Measurements from ENCODE around the gene CALML5.
A peak's percentile ranks its signal among the peaks of the same experiment; 100 is the strongest.

Gene CALML5

DNA sequence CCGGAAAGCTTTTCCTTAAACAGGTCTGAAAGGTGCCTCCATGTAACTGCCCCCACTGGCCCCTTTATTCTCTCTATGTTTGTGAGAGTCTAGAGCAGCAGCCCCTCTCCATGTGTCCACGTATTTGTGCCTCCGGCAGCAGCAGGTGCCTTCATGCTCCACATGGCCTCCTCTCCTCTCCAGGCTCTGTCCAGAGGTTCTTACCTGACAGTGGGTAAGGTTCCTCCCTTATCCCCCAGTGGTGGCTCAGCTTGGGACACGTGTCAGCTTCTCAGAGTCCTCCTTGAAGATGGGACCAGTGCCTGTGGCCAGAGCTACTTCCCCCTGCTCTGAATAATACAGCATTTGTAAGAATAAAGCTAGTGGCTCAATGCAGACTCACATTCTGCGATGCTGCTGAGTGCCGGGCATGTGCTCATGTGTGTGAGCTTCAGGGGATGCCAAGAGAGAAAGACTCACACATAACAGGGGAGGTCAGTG, 33.3 kb upstream of the CALML5 start:
- no peak for DNase-seq

DNA sequence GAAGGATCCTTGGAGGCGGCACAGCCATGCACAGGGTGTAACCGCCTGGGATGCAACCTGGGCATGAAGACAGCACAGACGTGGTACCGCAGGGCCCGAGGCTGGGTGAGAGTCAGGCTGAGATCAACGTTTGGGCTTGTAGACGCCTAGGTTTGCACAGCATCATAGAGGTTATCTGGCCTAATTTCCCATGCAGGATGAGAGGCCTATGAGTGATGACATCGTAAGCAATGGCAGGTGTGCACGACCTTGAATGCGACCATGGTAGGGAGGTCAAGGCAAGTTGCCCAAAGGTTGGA, 32.9 kb upstream of the CALML5 start:
- peak; percentile 31 for DNase-seq

DNA sequence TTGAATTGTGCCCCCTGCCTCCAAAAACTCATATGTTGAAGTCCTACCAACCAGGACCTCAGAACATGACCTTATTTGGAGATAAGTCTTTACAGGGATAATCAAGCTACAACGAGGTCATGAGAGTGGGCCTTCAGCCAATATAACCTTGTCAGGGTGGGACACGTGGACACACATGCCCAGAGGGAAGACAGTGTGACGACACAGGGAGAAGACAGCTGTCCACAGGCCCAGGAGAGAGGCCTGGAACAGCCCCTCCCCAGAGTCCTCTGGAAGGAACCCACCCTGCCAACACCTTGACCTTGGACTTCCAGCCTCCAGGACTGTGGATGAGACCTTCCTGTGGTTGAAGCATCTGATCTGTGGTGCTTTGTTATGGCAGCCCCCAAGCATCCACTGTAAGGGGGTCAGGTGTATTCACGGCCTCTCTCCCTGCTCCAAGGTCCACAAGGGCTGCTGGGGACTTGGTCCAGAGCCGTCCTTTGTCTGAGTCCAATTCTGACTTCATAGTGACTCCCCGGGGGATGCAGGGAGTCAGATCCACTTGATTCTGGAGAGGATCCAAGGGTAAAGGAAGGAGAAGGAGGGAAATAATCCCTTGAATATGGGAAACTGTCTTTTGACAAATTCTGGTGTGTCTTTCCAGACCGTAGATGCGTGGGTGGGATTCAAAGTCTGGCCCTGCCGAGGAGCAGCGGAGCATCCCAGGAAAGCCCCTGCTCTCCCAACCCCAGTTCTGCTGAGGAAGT, 32.4 kb upstream of the CALML5 start:
- DNase-seq, result peak; percentile 26

DNA sequence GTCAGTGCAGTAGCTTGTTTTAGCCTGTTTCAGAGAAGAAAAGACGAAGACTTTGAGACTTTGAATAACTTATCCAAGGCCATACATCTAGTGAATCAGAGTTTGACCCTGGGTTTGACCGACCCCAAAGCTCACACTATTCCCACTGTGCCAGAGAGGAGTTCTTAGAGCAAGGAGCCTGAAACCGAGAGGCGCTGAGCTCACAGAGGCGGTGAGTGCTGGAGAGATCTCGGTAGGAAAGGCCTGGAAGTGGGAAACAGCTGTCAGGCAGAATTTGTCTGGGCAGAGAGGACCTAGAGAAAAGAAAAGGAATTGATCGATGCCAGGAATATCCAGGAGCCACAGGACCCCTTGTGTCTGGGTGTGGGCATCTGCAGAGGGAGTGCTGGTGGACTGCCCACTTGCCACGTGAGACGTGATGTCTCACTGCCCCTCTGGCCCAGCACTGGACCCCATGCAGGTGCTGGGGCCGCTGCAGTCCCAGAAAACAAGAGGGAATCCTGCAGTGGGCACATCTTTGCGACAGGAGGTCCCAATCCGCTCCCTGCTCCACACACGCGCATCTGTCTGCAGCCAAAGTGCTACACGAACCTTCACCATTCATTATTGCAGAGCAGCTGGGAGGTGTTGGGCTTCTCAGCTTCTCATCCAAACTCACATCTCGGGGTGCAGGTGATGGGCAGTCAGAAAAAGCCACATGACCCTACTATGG, 31.6 kb upstream of the CALML5 start:
- DNase-seq, result no peak

DNA sequence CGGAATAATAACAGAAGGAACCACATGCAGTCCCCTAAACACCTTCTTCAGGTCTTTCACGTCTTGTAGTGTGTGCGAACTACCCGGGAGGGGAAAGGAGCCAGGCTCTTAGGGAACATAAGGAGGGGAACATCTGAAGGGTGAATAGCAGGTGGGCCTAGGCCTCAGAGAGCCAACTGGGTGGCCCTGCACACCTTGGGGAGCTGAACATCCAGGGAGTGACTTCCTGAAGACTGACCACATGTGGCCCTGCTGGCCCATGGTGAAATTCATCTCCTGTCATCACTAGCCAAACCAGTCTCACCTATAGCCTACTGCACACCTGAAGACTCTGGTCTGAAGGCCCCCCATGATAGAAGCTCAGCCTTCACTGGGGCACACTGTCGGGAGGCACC, 31.0 kb upstream of the CALML5 start:
- no peak for DNase-seq

DNA sequence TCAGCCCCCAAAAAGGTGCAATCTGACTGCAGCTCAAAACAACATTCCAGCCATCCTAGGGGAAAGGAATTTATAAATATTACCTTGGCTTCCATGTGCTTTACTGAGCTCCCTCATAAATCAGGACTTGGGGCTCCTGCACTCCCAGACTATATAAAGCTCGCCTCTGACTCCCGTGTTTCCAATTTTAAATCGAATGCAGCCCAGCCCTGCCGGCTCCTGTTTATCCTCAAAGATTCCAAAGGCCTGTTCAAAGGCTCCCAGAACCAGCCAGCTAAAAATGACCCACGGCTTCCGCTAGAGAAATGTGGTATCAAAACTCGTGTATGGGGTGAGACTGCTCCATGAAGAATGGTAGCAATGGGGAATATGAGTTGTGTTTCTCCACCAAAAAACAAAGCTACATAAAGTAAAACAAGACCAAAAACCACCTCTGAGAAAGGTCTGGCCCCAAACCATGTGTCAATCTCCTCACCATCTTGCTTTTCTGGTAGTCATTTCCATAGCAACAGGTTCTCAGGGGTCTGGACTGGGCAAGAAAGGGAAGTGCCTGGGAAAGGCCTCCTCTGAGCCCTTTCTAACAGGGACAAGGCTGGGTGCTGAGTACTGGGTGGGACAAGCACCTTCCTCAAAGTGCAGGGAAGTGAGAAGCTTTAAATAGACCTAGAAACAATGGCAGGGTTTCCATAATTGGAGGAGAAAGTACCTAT, 30.5 kb upstream of the CALML5 start:
- DNase-seq, result no peak

DNA sequence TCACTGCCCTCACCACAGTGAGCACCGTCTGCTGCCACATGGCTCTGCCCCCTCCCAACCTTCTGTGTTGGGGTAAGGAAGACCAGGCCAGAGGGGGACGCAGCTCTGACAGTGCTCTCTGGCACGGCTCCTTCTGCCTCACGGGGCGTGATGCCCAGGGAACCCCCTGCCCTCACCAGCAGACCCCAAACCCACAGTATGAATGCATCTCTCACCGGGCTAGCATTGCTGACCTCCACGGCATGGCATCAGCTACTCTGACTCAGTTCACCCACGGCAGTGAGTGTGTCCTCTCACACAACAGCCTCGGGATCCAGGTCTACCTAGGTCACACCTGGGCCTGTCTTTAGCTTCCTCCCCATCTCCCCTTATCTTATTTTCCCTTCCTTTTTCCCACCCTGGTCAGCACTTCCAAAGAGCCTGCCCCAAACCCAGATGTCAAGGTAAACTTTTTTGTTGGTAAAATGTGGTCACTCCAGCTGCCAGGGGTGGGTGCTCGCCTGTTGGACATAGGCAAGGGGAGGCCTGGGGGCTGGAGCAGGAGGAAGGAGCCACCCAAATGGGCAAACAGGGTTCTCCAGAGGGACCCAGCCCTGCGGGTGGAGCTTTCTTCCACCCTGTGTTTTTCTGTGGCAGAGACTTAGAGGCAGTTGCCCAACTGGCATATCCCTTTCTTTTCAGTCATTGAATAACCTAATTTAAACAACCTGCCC, 29.8 kb upstream of the CALML5 start:
- DNase-seq, result no peak

DNA sequence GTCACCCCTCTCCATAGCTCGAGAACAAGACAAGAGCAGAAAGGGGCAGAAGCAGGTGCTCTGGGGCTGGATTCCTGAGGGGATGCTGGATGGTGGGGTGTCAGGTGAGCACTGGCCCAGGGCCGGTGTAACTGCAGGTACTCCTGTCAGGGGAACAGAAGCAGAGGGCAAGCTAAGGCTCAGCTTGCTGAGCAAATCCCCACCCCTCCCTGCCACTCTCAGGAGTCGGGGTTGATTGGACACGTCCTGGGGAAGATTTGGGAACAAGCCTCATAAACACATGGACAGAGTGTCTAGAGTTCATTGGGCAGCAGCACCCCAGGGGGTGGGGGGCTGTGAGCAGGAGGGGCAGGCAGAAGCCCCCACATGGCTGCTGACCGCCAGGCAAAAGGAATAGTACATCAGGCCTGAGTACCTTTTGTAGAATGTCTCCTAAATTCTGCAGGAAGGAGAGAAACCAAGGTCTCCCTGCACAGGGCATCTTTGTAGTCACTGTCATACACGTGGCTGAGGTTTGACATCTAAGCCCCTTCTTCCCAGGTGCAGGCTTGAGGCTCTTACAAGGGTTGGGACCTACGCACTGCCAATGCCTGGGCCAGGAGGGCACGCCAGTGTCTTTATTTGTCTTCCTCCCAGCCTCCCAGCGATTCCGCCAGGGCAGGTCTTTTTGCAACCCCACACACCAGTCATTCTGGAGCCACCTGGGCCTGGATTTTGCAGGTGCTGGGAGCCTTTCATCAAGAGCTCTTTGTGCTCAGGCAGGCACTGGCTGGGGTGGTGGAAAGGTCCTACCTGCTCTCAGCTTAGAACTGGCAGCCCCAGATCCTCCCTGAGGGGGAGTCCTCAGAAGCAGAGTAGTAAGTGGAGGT, 28.2 kb upstream of the CALML5 start:
- DNase-seq, result peak; percentile 91

DNA sequence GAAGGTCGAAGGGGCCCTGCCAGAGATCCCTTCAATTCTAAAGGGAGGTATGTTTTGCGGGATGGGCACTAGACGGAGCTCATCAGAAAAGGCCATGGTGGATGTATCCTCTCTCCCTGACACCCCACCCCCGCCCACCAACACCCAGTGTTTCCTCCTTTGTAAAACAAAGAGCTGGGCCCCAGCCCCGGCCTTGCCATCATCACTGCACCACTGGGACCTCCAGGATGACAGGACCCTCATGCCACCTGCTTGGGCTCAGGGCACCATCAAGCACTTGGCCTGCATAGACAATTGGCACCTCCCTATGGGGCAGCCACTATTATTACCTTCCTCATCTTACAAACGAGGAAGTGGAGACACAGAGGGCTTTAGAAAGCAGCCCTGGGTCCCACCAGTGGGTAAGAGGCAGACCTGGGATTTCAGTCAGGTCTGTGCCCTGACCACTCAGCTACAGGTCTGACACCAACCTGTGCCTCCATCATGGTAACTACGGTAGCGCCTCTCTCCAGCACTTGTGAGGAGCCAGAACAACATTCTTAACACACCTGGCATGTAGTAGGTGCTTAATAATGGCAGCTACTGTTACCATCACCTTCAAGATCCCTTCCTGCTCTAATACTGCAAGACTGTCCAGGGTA, 27.4 kb upstream of the CALML5 start:
- peak; percentile 58 for DNase-seq

DNA sequence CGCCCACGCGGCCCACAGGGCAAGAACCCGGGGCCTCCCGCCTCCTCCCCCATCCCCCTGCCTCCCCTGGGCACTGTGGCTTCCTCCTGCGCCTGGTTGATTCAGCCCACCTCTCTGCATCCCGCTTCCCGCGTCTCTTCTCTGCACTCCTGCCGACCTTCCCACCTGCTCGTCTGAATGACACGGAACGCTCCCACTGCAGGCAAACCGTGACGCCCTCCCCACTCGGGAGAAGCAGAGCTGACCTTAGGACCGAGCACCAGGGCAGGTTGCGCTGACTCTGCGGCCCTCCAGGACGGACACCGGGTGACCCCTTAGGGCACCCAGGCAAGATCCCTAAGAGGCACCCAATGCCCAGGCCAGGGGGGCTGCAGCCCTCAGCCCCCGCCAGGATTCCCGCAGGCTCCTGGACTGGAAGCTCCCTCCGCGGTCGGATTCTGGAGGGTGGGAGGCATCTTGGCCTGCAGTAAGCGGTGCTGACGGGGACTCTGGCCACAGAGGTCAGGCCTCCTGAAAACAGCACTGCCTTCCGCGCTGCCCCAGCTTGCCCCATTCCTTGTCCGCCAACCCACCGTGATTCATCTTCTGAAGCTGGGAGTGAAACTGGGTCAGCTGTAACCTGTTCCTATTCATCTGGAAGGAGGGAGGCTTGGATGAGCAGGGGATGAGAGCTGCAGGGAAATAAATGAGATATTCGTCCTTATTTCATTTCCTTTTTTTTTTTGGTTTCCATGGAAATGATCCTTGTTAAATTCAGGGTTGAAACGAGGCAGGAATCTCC, 26.4 kb upstream of the CALML5 start:
- peak; percentile 86 for DNase-seq

DNA sequence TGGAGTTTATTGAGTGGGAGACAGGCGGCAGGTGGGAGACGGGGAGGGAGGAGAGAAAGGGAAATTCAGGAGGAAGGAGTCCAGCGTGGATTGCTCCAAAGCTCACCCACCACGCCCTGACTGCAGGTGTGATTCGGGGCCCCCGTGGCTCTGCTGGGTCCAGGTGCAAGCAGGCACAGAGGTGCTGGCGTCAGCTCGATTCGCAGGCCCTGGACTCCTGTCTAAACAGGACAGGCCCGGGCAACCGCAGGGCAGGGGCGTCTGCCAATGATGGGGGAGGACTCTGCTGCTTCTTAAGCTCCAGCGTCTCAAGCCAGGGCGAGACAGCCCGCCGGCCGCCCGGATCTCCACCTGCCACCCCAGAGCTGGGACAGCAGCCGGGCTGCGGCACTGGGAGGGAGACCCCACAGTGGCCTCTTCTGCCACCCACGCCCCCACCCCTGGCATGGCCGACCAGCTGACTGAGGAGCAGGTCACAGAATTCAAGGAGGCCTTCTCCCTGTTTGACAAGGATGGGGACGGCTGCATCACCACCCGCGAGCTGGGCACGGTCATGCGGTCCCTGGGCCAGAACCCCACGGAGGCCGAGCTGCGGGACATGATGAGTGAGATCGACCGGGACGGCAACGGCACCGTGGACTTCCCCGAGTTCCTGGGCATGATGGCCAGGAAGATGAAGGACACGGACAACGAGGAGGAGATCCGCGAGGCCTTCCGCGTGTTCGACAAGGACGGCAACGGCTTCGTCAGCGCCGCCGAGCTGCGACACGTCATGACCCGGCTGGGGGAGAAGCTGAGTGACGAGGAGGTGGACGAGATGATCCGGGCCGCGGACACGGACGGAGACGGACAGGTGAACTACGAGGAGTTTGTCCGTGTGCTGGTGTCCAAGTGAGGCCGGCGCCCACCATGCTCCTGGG, 25.5 kb upstream of the CALML5 start, which contains the start of gene CALML3:
Gene CALML3, plus strand, starts transcription at position 321 of the 920 bp plus-strand sequence. Its CDS starts 125 bp downstream, at position 446.
- peak; percentile 90 for DNase-seq

DNA sequence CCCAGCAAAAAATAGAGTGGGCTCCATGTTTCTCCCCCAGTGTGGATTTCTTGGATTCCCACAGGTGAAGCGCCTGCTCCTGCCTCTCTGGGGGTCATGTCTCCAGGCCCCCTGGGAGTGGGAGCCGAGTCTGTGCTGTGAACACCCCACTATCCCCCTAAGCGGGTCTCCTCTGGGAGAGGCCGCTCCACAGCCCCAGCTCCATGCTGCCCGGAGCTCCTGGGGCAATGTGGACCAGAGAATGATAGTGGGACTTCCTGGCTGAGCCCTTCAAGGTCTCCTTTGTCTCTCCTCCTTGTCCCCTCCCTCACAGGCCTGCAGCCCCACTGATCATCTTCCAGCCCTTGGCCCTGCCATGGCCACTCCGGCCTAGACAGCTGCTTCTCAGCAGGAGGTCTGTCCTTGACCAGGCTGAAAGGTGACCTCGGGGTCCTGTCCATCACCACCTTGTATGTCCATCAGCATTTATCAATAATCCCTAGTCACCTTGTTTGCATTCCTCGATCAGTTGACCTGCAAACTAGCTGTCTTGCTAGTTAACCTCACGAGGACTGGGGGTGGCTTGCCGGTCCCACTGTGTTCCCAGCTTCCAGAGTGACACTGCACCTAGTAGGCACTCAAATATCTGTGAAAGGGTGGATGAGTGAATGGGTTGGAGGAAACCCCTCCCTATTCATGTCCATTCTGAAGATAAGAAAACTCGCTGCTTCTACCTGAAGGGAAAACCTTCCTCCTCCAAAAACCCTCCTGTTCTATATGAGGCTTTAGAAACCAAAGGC, 24.6 kb upstream of the CALML5 start:
- DNase-seq, result peak; percentile 47

DNA sequence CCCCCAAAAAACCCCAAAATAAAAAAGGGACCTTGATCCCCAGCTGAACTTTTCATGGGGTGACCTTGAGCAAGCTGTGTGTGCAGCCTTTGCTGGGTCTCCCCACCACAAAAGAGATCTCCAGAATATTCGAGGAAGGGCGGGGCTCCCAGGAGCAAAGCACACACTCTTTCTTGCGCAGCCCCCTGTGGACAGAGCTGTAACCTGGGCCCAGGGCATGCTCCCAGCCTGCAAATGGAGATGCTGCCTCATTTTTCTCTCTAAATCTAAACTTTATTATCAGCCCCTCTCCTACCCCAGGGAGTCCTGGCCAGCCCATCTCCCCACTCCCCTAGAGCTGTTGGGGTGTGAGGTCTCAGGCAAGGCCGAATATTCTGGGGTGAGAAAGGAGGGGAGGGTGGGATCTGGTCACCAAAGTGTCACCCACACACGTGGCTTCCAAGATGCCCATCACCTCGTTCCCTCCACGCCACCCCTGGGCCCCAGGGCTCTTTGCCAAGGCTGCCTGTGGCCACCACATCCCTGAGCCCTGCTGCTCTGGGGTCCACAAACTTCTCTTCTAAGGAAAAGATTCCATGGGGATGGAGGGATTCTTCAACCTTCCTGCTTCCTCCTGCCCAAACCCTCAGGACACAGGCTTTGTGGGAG, 23.7 kb upstream of the CALML5 start:
- DNase-seq, result no peak

DNA sequence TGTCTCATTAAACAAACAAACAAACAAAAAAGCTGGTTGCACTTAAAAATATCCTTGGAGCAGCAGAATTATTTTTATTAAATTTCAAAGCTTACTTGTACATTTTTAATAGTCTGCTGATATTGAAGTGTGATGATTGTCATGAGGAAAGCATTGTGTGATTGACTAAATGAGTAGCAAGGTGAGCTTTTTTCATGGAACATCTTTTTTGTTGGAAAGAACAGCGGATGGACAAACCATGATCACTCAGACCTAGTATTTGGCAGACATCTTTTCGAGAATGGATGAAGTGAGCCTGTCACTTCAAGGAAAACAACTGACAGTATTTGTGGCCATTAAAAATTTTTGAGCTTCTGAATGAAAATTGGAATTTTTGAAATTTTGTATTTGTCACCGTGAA, 19.7 kb upstream of the CALML5 start:
- DNase-seq, result peak; percentile 66

DNA sequence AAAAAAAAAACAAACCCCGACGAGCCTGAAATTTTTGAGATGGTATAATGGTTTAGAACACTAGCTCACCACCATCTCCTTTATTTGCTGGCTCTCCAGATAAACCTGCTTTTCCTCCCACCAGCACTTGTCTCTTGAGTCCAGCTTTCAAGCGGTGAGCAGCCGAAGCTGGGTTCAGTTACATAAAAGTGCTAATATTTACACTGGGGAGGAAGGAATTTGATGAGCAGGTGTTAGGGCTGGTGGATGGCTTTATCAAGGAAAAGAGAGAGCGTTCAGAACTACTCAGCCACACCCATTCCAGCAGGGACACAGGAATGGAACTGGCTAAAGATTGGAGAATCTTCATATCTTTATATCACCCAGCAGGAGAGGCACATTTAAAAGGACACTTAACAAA, 18.8 kb upstream of the CALML5 start:
- peak; percentile 99 for DNase-seq

DNA sequence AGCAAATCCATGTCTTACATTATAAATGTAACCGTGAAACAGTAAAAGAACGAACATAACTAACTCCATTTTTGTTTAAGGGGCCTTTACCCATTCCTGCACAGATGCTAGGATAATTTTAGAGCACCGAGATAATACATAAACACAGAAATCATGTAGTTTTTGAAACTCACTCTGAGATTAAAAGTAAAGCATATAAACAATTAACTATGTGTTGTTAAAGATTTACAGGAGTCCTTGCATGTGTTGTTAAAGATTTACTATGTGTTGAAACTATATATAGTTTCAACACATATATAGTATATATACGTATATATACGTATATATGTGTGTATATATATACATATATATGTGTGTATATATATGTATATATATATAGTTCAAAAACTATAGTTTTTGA, 18.2 kb upstream of the CALML5 start:
- DNase-seq, result no peak

DNA sequence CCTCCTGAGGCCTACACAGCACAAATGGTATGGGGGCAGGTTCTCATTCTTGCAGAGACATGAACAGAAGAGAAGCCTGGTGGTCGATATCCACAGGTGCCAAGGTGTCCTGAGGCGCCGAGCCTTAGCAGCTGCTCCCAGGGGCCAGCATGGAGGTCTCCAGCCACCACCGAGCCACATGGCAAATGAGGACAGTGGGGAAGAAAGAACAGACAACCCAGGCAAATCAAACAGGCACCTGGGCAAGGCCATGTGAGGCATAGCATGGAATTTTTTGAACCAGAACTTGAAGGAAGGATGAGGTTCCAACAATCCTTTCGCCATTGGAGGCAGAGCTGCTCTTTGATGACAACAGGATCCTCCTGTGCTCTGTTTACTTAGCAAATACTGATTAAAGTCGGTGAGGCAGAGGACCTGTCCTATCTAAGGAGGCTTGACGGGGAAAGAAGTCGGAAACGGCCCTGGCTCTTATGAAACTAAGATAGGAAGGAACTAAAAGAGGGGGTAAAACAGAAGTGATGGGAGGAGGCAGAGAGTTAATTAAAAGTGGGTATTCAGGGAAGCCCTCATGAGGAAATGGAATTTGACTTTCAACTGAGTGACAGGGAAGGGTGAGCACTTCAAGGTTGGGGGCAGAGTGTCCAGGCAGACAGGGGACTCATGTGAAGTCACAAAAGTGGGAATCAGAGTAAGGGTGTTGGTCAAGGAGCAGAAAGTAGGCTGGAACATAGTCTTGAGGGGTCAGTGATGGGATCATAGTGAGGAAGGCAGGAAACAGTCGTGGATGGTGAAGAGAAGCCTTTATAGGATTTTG, 16.8 kb upstream of the CALML5 start:
- peak; percentile 83 for DNase-seq
